ENCODE data around the gene OTOP3. TPM values are rescaled to one million over a fixed set of nuclear protein-coding genes. Genes with fewer than 3 reads are reported as not detected.

OTOP3 gene
- total RNA-seq, 1 experiment from 2014 or later, result not detected

- no peak overlapping the region for H3K4me3 ChIP-seq (ENCODE audit: low read depth, low read length)
- intact Hi-C loops (cut with micrococcal nuclease; ENCODE audit: unreplicated experiment), result loop anchor here (5.0 kb wide), 1 partner anchor 207 kb away; the partner anchor contains the start of gene NHERF1
- DNase-seq, result no peak
- no peak for TF ChIP-seq CTCF (IDR thresholded peaks at IDR 0.05; ENCODE audit: insufficient read depth in 1 of 2, low read depth in 1 of 2, low read length in 1 of 2, severe bottlenecking in 1 of 2, unreplicated experiment in 1 of 2)
- Mint-ChIP-seq H3K27ac (ENCODE audit: unreplicated experiment) (no peak overlapping the region), H3K9me3 (ENCODE audit: unreplicated experiment) (no peaks in the 10 kb centered on the region), H3K36me3 (ENCODE audit: insufficient read depth, unreplicated experiment) (peaks cover 4% of the 10 kb centered on the region), H3K4me1 (ENCODE audit: low read depth, unreplicated experiment) (peaks cover 7% of the 10 kb centered on the region), H3K27me3 (ENCODE audit: insufficient read depth, unreplicated experiment) (no peaks in the 10 kb centered on the region), H3K4me3 (ENCODE audit: unreplicated experiment) (no peak overlapping the region)
- no peaks in the 10 kb centered on the region for H3K9me3 ChIP-seq
- BruUV-seq (replicated peaks), result no TSS peak
- ChIA-PET CTCF (no interaction called here), POLR2A (no interaction called here)
- peaks cover 8% of the 10 kb centered on the region for H3K4me1 ChIP-seq
- no peaks in the 10 kb centered on the region; the same call in 1 of the 2 replicates for H3K36me3 ChIP-seq (ENCODE audit: control insufficient read depth, insufficient read depth, low read length)
- H3K27me3 ChIP-seq (replicated peaks; ENCODE audit: control insufficient read depth, insufficient read depth, low read length), result no peaks in the 10 kb centered on the region
These were observed 18.4 kb downstream of the OTOP3 start for GRCh38 chr17:74954115-74954514.

- Mint-ChIP-seq H3K27ac (ENCODE audit: unreplicated experiment) (no peak overlapping the region), H3K9me3 (ENCODE audit: unreplicated experiment) (no peaks in the 10 kb centered on the region), H3K36me3 (ENCODE audit: insufficient read depth, unreplicated experiment) (peaks cover 9% of the 10 kb centered on the region), H3K27me3 (ENCODE audit: insufficient read depth, unreplicated experiment) (no peaks in the 10 kb centered on the region), H3K4me3 (ENCODE audit: unreplicated experiment) (no peak overlapping the region), H3K4me1 (ENCODE audit: low read depth, unreplicated experiment) (peaks cover 9% of the 10 kb centered on the region)
- Histone ChIP-seq H3K4me1 (peaks cover 8% of the 10 kb centered on the region), H3K27me3 (replicated peaks; ENCODE audit: control insufficient read depth, insufficient read depth, low read length) (no peaks in the 10 kb centered on the region), H3K9me3 (no peaks in the 10 kb centered on the region), H3K4me3 (ENCODE audit: low read depth, low read length) (no peak overlapping the region), H3K36me3 (ENCODE audit: control insufficient read depth, insufficient read depth, low read length) (peaks cover under 1% of the 10 kb centered on the region)
- intact Hi-C loops (cut with micrococcal nuclease; ENCODE audit: unreplicated experiment), result loop anchor here (5.0 kb wide), 1 partner anchor 208 kb away; the partner anchor contains the start of gene NHERF1
- no TSS peak for BruUV-seq (replicated peaks)
- TF ChIP-seq CTCF (IDR thresholded peaks at IDR 0.05; ENCODE audit: insufficient read depth in 1 of 2, low read depth in 1 of 2, low read length in 1 of 2, severe bottlenecking in 1 of 2, unreplicated experiment in 1 of 2), result no peak
- CTCF ChIA-PET, result no interaction called here
- no peak for DNase-seq
- POLR2A ChIA-PET, result no interaction called here
These were observed 19.1 kb downstream of the OTOP3 start for GRCh38 chr17:74954665-74955421.

- intact Hi-C loops (cut with micrococcal nuclease; ENCODE audit: unreplicated experiment), result no loop called here
- ChIA-PET CTCF (interaction anchor here (1.3 to 3.9 kb wide), 3 partner anchors 32 to 113 kb away, joined by 3 to 46 read pairs (median 4); partner anchors contain the start of genes FDXR, OTOP2 and USH1G), POLR2A (no interaction called here)
- no peak for TF ChIP-seq CTCF (IDR thresholded peaks at IDR 0.05; ENCODE audit: insufficient read depth in 1 of 2, low read depth in 1 of 2, low read length in 1 of 2, severe bottlenecking in 1 of 2, unreplicated experiment in 1 of 2)
- peaks cover 21% of the 10 kb centered on the region for H3K4me1 Mint-ChIP-seq (ENCODE audit: low read depth, unreplicated experiment)
- DNase-seq, result no peak
- BruUV-seq (replicated peaks), result no TSS peak
- Histone ChIP-seq H3K4me3 (ENCODE audit: low read depth, low read length) (no peak overlapping the region), H3K27me3 (replicated peaks; ENCODE audit: control insufficient read depth, insufficient read depth, low read length) (no peaks in the 10 kb centered on the region), H3K4me1 (peaks cover 11% of the 10 kb centered on the region), H3K9me3 (no peaks in the 10 kb centered on the region), H3K36me3 (ENCODE audit: control insufficient read depth, insufficient read depth, low read length) (peaks cover 1% of the 10 kb centered on the region)
- H3K36me3 Mint-ChIP-seq (ENCODE audit: insufficient read depth, unreplicated experiment), result peaks cover 21% of the 10 kb centered on the region
- no peak overlapping the region for H3K4me3 Mint-ChIP-seq (ENCODE audit: unreplicated experiment)
- no peaks in the 10 kb centered on the region for H3K27me3 Mint-ChIP-seq (ENCODE audit: insufficient read depth, unreplicated experiment)
- H3K27ac Mint-ChIP-seq (ENCODE audit: unreplicated experiment), result no peak overlapping the region
- no peaks in the 10 kb centered on the region for H3K9me3 Mint-ChIP-seq (ENCODE audit: unreplicated experiment)
These were observed 20.4 kb downstream of the OTOP3 start for GRCh38 chr17:74956093-74956492.

Measured in Caco-2 (cell line).